Stimulated activated CD4-positive, alpha-beta T cell treated with anti-CD3 and anti-CD28 coated beads, Interleukin-4, amount 100 ng/mL, for 24 hours (primary cell): Measurements from ENCODE around the gene PMEL.
"Not testable (repeated sequence)": the region's sequence is repeated elsewhere in the genome, so short reads cannot be mapped to it uniquely, and the experiment has no call there.

Experiments used
- DNase-seq: peaks from one replicate; pipeline ENCODE4 v3.0.0-alpha.2; 2020

PMEL gene

GRCh38 chr12:55982319-55982936 lies 16.6 kb upstream of the PMEL start:
- no peak for DNase-seq

- not testable (repeated sequence) for DNase-seq
Observed at GRCh38 chr12:55981882-55982281, 16.0 kb upstream of the PMEL start.

- no peak for DNase-seq
Observed at GRCh38 chr12:55979069-55979468, 13.2 kb upstream of the PMEL start.

- DNase-seq, result no peak
Observed at GRCh38 chr12:55978393-55978792, 12.6 kb upstream of the PMEL start.

GRCh38 chr12:55974308-55974730 lies 8.5 kb upstream of the PMEL start:
- DNase-seq, result peak; percentile 36

- peak; percentile 99 for DNase-seq
Observed at GRCh38 chr12:55973599-55974307, 7.9 kb upstream of the PMEL start, which contains the start of gene RAB5B. RAB5B (plus strand) TSS chr12:55974078; CDS start chr12:55986961, 12,883 bp downstream.

GRCh38 chr12:55972911-55973598 lies 7.2 kb upstream of the PMEL start:
- no peak for DNase-seq

GRCh38 chr12:55972456-55972855 lies 6.6 kb upstream of the PMEL start:
- no peak for DNase-seq

- no peak for DNase-seq
Observed at GRCh38 chr12:55972042-55972441, 6.2 kb upstream of the PMEL start.

GRCh38 chr12:55970775-55971174 lies 4.9 kb upstream of the PMEL start:
- no peak for DNase-seq

- DNase-seq, result no peak
Observed at GRCh38 chr12:55969356-55969755, 3.5 kb upstream of the PMEL start.

GRCh38 chr12:55966408-55967281 lies 803 bp upstream of the PMEL start, which contains the start of gene CDK2:
CDK2 (plus strand) TSS chr12:55966830; CDS start chr12:55967009, 179 bp downstream.
- DNase-seq, result peak; percentile 93

GRCh38 chr12:55965240-55965639 lies 602 bp downstream of the PMEL start:
- DNase-seq, result no peak

- DNase-seq, result no peak
Observed at GRCh38 chr12:55963760-55964159, 2.1 kb downstream of the PMEL start.

- DNase-seq, result no peak
Observed at GRCh38 chr12:55957106-55957859, 8.6 kb downstream of the PMEL start.

GRCh38 chr12:55955800-55956508 lies 9.9 kb downstream of the PMEL start:
- DNase-seq, result peak; percentile 56

- no peak for DNase-seq
Observed at GRCh38 chr12:55955344-55955743, 10.5 kb downstream of the PMEL start.

- DNase-seq, result no peak
Observed at GRCh38 chr12:55946553-55946952, 19.3 kb downstream of the PMEL start.

- no peak for DNase-seq
Observed at GRCh38 chr12:55942577-55943136, 23.2 kb downstream of the PMEL start.

- DNase-seq, result no peak
Observed at GRCh38 chr12:55942055-55942454, 23.8 kb downstream of the PMEL start.
